GM23338 (cell line): Measurements from ENCODE around the gene TGM2.

Experiments used
- EZH2 ChIP-seq: fragments of 200-600 bp; sonication (generic); IDR thresholded peaks from one replicate; pipeline ENCODE4 v1.8.0; 2017; ENCODE audit warnings: antibody characterized with exemption, mild to moderate bottlenecking, low read depth; ENCODE audit not compliant: unreplicated experiment
- EZH2phosphoT487 ChIP-seq: fragments of 200-600 bp; sonication (generic); IDR thresholded peaks from one replicate; pipeline ENCODE4 v1.8.1; 2018; ENCODE audit warnings: antibody characterized with exemption; ENCODE audit not compliant: unreplicated experiment
- POLR2AphosphoS5 ChIP-seq: IDR thresholded peaks from 2 replicates; pipeline ENCODE4 v1.6.1; 2016; ENCODE audit warnings: antibody characterized with exemption, low read depth
- STAT1 ChIP-seq: IDR thresholded peaks from one replicate; pipeline ENCODE4 v1.6.1; 2016; ENCODE audit warnings: antibody characterized with exemption; ENCODE audit not compliant: unreplicated experiment
- TF ChIP-seq, protein P1 (sequence below), 2 experiments: fragments of 200-600 bp in 1 of 2; sonication (generic) in 1 of 2; conservative IDR thresholded peaks; 2 replicates each; pipeline versions ENCODE4 v1.5.1 to v1.6.1; 2016 to 2017; ENCODE audit warnings: antibody characterized with exemption in 2 of 2, low read depth in 2 of 2, mild to moderate bottlenecking in 2 of 2, moderate library complexity in 1 of 2

DNA sequence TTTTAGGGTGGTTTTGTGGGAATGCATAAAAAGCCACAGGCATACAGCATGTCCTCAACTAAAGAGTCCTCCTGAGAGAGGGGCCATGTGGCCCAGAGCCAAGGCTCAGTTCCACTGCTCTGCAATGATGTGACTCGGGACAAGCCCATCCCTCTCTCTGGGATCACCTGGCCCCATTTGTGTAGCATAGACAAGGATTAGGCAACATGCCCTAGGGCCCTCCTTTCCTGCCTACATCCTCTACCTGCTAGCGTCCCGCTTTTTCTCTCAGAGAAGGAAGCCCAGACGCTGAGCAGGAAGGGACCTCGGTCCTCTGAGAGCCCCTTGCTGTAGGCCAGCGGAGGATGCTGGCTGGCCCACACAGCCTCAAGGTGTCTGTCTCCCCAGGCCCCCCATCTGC, 8.8 kb downstream of the TGM2 start:
- TF ChIP-seq, protein P1, sequence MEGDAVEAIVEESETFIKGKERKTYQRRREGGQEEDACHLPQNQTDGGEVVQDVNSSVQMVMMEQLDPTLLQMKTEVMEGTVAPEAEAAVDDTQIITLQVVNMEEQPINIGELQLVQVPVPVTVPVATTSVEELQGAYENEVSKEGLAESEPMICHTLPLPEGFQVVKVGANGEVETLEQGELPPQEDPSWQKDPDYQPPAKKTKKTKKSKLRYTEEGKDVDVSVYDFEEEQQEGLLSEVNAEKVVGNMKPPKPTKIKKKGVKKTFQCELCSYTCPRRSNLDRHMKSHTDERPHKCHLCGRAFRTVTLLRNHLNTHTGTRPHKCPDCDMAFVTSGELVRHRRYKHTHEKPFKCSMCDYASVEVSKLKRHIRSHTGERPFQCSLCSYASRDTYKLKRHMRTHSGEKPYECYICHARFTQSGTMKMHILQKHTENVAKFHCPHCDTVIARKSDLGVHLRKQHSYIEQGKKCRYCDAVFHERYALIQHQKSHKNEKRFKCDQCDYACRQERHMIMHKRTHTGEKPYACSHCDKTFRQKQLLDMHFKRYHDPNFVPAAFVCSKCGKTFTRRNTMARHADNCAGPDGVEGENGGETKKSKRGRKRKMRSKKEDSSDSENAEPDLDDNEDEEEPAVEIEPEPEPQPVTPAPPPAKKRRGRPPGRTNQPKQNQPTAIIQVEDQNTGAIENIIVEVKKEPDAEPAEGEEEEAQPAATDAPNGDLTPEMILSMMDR (conservative IDR thresholded peaks at IDR 0.05; ENCODE audit: low read depth in 2 of 2) = no peak
- no peak for TF ChIP-seq EZH2phosphoT487
- no peak for TF ChIP-seq POLR2AphosphoS5
- no peak for TF ChIP-seq EZH2
- TF ChIP-seq STAT1 = no peak
